NCI-H748 (cell line): ENCODE results near the gene DHX32.
"Not testable (repeated sequence)": the region's sequence is repeated elsewhere in the genome, so short reads cannot be mapped to it uniquely, and the experiment has no call there.

Experiments
- DNase-seq: peaks from one replicate; lab custom pipeline; 2025; ENCODE audit not compliant: unreplicated experiment; lab: John Stamatoyannopoulos, UW

The DHX32 gene

DNA sequence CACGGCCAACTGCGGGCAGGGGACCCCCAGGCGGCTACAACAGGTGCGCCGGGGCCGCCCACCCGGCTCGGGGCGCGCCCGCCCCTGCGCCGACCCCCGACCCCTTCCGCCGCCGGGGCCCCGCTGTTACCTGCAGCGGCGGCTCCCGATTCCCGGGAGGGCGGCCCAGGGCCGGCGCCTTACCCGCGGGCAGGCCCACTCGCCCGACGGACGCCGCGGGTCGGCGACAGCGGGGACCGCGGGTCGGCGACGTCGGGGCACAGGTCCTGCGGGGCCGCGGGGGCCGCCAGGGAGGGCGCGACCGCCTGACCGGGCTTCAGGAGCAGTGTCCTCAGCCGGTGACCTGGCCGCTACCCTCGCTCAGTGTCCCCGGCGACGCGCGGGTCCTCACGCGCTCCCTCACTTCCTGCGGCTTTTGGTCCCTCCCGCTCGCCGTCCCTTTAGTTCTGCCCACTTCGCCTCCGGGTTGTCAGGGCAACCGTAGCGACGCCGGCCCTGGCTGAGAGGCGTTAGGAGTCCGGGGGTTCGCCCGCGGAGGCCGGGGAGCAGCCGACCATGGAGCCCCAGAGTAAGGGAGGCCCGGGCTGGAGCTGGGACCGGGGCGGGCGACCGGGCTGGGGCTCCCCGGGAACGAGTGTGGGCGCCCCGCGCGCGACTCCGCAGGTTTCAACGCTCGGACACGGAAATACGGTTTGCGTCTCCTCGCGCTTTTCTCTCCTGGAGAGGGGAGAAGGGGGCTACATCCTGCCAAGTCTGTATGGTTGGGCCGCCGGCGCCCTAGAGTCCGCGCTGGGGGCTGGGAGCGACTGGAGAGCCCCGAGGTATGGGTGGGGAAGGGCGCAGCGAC, 15.2 kb upstream of the DHX32 start, which contains the start of gene FANK1:
Gene FANK1, plus strand, starts transcription at position 477 of the 847 bp plus-strand sequence. Its CDS starts 79 bp downstream, at position 556.
- peak; percentile 85 for DNase-seq

DNA sequence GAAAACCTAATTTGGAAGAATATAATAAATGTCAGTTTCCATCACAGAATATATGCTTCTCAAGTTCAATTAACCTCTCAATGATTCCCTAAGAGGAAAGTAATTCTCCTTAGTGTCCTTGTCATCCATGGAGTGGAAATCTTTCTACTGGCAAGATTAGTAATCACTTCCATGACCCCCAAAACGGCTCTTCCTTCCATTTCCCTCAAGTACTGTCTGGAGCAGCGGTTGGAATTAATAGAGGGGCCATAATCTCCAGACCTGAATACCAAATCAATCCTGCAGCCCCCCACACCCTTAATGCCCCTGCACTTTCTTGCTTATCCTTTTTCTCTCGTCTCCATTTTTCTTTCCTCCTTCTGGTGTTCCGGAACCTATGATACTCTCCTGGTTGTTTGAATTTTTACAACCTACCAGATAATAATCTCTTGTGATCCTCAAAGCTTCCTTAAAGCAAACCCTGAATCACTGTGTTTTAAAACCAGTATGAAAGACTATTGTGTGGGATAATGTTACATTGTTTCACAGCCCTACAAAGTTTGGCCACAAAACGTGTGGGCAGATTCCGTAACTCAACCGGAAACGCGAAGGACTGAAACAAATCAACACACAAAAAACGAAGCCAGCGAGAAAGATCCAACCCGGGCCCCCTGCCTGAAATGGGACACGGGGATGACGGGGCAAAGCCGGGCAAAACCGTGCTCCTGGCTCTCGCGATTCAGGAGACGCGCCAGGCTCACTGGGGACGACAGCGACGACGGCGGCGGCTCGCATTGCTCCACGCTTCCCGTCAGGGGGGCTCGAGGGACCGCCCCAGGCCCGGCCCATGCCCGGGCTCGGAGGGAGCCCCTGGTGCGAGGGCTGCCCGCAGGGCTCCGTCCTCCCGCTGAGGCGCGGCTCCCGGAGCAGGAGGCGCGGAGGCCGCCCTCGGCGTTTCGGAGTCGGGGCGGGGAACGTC, 14.3 kb upstream of the DHX32 start:
- peak; percentile 31 for DNase-seq

DNA sequence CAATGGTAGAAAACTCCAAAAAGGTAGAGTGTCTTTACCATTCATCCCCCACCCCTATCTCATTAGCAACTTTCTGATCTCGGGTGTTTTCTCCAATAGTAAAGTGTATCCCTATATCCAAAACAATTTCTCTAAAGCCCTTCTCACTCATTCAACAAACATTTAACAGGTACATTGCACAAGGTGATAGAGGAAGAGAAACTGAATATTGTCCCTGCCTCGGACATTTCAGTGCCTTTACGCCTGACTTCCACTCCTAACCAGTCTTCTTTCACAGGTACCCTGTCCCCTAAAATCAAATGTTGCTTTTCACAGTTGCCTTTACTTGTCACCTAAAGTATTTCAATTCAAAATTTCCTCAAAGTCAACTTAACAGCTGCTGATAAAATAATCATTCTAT, 13.1 kb upstream of the DHX32 start:
- not testable (repeated sequence) for DNase-seq

DNA sequence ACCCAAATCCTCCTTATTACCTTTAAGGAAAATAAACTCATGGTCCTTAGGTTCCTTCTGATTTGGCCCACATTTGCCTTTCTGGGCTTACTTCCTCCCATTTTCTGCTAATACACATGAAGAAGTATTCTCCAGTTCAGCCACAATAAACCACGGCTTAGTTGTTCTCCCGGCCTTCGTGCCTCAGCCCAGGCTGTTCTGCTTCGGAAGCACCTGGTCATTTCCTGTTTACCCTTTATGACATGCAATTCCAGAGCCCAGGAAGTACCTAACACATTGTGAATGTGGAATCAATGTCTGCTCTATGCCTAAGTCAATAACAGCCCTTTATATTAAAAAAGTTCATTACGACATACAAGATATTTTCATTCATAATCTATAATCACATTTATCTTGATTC, 11.3 kb upstream of the DHX32 start:
- peak; percentile 35 for DNase-seq

DNA sequence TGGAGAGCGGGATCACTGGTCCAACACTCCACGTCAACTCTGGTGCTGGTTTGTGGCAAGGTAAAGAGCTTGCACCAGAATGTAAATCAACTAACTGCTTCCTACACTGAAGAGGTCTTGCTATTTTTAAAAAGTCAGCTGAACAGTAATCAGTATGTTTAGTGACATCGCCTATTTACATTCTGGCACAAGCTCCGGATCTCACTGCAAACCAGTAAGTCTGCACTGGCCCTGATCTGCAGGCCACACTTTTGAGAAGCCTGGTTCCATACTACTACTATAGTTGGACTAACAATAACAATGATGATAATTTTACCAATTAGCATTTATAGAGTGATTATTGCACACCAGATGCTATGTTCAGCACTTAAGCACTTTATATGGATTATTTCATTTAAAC, 8.3 kb upstream of the DHX32 start:
- DNase-seq = not testable (repeated sequence)

DNA sequence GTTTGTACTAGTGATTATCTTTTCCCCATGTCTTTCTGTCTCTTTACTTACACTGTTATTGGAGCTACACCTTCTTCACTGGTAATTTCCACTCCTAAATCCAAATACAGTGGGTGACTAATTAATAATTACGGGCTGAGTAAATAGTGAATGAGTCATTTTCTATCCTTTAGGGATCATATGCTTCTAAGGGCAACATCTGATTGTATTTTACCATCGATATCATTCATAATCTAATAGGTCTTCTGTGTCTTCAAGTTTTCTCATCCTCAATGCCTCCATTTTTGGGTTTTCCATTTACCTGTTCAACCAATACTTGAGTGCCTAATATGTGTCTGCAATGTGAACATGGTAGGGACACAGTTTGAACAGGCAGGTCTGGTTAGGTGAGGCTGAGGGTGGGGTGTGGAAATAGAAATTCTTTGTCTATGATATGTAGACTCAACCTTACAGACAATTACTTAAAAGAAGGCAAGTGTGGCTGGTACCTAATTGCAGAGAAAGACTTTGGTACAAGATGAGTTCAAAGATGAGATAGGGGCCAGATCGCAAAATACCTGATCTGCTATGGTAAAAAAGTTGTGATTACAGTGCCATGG, 5.9 kb upstream of the DHX32 start:
- no peak for DNase-seq

- no peak for DNase-seq
Observed at GRCh38 chr10:125883211-125883610, 2.1 kb upstream of the DHX32 start.

- no peak for DNase-seq
Observed at GRCh38 chr10:125882596-125882995, 1.5 kb upstream of the DHX32 start.

GRCh38 chr10:125880719-125881118, 373 bp downstream of the DHX32 start:
- no peak for DNase-seq

DNA sequence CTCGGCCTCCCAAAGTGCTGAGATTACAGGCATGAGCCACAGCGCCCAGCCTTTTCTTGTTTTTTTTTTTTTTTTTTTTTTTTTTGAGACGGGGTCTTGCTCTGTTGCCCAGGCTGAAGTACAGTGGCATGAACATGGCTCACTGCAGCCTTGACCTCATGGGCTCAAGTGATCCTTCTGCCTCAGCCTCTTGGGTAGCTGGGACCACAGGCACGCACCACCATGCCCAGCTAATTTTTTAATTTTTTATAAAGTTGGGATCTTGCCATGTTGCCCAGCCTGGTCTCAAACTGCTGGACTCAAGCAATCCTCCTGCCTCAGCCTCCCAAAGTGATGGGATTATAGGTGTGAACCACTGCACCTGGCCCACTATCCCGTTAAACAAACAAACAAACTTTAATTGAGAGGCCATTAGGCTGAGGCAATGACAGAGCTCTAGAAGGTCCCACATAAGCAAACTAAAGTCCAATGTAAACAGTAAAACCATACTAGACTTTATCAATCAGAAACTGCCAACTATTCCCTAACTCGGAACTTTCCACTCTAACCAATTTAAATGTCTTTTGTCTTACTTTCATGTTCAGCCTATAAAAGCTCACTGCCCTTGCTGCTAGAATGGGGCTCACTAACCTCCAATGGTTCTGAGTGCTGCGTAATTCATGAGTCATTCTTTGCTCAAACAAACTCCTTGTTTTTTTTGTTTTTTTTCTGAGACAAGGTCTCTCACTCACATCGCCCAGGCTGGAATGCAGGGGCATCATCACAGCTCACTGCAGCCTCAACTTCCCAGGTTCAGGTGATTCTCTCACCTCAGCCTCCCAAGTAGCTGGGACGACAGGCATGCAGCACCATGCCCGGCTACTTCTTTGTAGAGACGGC, 1.9 kb downstream of the DHX32 start:
- no peak for DNase-seq

- DNase-seq = peak; percentile 7
Observed at GRCh38 chr10:125871338-125871737, 9.8 kb downstream of the DHX32 start.

DNA sequence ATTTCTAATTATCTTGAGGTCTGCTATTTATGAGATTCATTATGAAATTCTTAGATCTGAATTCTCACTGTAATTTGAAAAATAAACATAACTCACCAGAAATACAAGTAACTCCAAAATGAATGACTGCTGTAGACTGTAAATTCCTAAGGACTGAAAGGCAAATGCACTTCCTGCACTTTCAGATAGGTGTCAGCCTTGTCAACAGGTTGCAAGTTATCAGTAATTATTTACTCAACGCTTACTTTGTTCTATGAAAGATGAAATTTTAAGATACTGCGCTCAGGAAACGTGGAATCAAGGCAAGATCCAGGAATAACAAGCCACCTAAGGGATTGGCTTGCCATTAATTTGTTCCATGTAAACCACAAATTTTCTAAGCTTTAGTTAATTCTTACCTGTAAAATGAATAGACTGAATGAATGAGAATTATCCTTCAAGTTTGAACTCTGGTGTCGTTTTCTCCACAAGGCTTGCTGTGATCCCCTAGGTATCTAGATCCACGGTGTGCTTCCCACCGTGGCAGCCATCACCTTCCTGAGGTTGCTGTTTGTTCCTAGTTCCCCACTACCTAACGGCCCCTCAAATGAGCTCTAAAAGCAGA, 12.6 kb downstream of the DHX32 start:
- DNase-seq = peak; percentile 55

DNA sequence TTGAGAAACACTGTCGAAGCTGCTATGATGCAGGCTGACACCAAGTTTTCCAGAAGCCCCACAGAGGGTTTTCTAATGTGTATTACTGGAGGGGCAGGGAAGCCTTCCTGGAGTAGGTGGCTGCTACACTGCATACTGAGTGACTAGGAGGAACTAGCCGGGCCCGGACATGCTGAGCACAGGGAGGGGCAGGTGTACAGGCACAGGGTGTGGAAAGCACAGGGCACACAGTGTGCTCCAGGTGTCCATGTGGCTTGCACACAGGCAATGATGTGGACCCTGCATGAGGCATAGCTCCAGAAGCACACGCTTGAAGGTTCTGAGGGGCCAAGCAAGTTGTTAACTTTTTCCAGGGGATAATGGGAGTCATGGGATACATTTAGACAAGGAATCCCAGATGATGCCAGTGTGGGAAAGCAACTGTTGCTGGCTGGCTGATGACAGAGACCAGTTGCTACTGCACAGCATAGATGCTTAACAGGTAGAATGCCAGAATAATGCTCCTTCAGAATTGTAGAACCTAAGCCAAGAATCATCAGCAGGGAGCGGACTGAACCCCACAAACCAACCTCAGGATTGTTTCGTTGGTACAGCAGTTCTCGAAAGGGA, 14.6 kb downstream of the DHX32 start:
- DNase-seq = no peak

GRCh38 chr10:125865120-125865519, 16.0 kb downstream of the DHX32 start:
- no peak for DNase-seq

GRCh38 chr10:125859128-125859817, 21.8 kb downstream of the DHX32 start:
- DNase-seq = peak; percentile 86

DNA sequence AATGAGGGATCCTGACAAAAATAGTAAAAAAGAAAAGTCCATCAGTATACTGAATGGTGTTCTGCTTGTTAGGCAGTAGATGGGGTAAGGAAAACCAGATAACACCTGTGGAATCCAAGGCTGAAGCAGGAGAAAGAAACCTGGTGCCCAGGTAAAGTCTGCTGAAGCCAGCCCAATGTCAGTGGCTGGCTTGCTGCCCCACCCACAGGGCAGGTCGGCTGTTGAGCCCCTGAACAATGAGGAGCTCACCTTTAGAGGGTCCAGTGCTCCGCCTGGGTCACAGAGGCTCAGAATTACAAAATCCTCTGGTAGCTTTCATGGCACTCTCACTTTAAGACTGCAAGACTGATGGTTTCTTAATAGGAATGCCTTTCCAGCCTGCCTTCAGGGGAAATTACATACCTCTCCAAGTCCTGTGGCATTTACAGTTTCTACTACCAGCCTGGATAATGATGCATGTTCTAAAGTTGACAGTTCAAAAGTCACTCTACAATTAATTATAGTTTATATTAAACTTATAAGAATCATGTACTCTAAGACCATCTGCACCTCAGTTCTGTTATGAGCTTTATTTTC, 23.8 kb downstream of the DHX32 start:
- DNase-seq = no peak

DNA sequence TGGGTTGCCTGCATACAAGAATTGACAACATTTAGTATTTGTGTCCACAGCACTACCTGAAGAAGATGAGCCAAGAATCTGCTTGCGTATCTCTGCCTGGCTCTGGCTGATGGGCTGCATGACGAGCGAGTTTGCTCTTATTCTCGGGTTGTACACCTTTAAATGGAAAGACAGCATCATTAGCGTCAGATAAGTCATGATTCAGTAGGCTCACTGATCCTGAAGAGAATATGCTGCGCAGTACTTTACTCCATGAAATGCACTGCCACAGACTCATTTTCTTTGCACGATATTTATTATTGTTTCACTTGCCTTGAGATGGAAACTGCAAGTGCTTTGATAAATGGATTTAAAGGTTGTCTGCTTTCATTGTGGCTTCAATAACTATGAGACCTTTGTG, 28.6 kb downstream of the DHX32 start:
- no peak for DNase-seq
